GM12878 (cell line): ENCODE data around the gene BMERB1. TPM values are rescaled to one million over a fixed set of nuclear protein-coding genes. Genes with fewer than 3 reads are reported as not detected.

Experiments used
- ATF7 ChIP-seq: fragments of 450-650 bp; IDR thresholded peaks from 2 replicates; pipeline ENCODE4 v1.6.1; 2016; ENCODE audit warnings: low read depth, mild to moderate bottlenecking
- BMI1 ChIP-seq: fragments of 450-650 bp; IDR thresholded peaks from 2 replicates; pipeline ENCODE4 v1.6.1; 2016; ENCODE audit warnings: mild to moderate bottlenecking, moderate library complexity, borderline replicate concordance
- CEBPB ChIP-seq, 2 experiments: fragments of 150-350 bp in 1 of 2; IDR thresholded peaks; 2 replicates each; pipeline ENCODE4 v1.6.1; 2012 to 2014; ENCODE audit warnings: low read depth in 2 of 2, low read length in 2 of 2, borderline replicate concordance in 1 of 2, inconsistent platforms in 1 of 2
- CREM ChIP-seq: IDR thresholded peaks from 2 replicates; pipeline ENCODE4 v1.6.1; 2014; ENCODE audit warnings: antibody characterized with exemption, low read depth
- HCFC1 ChIP-seq: fragments of 150-350 bp; IDR thresholded peaks from 2 replicates; pipeline ENCODE4 v1.6.1; 2014; ENCODE audit warnings: low read length
- MTA3 ChIP-seq: IDR thresholded peaks from 2 replicates; pipeline ENCODE4 v1.6.1; 2012; ENCODE audit warnings: low read length, inconsistent platforms, borderline replicate concordance
- NFYA ChIP-seq: IDR thresholded peaks from 2 replicates; pipeline ENCODE4 v1.6.1; 2011; ENCODE audit warnings: low read depth, mild to moderate bottlenecking, low read length, improper control_type of control experiment, borderline replicate concordance
- RCOR1 ChIP-seq: conservative IDR thresholded peaks from 2 replicates; pipeline ENCODE4 v1.6.1; 2012; ENCODE audit warnings: low read depth, low read length, improper control_type of control experiment
- RUNX3 ChIP-seq: IDR thresholded peaks from 2 replicates; pipeline ENCODE4 v1.6.1; 2012; ENCODE audit warnings: low read length, inconsistent platforms
- SP1 ChIP-seq: IDR thresholded peaks from one replicate; pipeline ENCODE4 v1.6.1; 2011; ENCODE audit warnings: low read depth, low read length
- SREBF2 ChIP-seq: IDR thresholded peaks from 2 replicates; pipeline ENCODE4 v1.6.1; 2012; ENCODE audit warnings: mild to moderate bottlenecking, low read length
- ZBED1 ChIP-seq: IDR thresholded peaks from 2 replicates; pipeline ENCODE4 v1.6.1; 2016; ENCODE audit warnings: borderline replicate concordance
- polyA plus RNA-seq, 11 experiments: library from polyadenylated mRNA; depleted of rRNA in 4 of 11; unstranded in 6 of 11; stranded (reverse) in 5 of 11; fragments of >200 nt; fragmentation: Nextera tagmentation in 4 of 11; fragmentation: Illumina TruSeq in 1 of 11; extraction: Ambion mirVana in 4 of 11; extraction: Trizol in 1 of 11; gene quantifications; 1 replicate in 1 of 11; 2 replicates in 10 of 11; pipeline versions ENCODE4 v1.2.1 to v1.2.3, GENCODE V29; 2011 to 2016; ENCODE audit warnings: inconsistent platforms in 2 of 11, missing spikeins in 2 of 11, low read depth in 1 of 11
- total RNA-seq, 4 experiments: library from RNA; depleted of rRNA in 3 of 4; stranded (reverse); fragments of >200 nt in 3 of 4; fragmentation: Illumina TruSeq in 1 of 4; extraction: Trizol in 1 of 4; gene quantifications; 2 replicates each; pipeline versions ENCODE4 v1.2.1 to v1.2.3, GENCODE V29; 2013 to 2021
- TF ChIP-seq, protein P1 (sequence below): fragments of 150-350 bp; IDR thresholded peaks from 2 replicates; pipeline ENCODE4 v1.6.1; 2016; ENCODE audit warnings: low read depth, low read length
- TF ChIP-seq, protein P2 (sequence below): fragments of 450-650 bp; formaldehyde crosslinking; IDR thresholded peaks from 2 replicates; pipeline ENCODE4 v1.4.0; 2020; ENCODE audit warnings: mild to moderate bottlenecking, moderate library complexity

BMERB1 gene
- total and polyA plus RNA-seq, 10 of the 15 experiments (the other 5 are each of a cell fraction or from before 2014, with no cell fraction given), result 0.05 to 0.68 (median 0.34) TPM

DNA sequence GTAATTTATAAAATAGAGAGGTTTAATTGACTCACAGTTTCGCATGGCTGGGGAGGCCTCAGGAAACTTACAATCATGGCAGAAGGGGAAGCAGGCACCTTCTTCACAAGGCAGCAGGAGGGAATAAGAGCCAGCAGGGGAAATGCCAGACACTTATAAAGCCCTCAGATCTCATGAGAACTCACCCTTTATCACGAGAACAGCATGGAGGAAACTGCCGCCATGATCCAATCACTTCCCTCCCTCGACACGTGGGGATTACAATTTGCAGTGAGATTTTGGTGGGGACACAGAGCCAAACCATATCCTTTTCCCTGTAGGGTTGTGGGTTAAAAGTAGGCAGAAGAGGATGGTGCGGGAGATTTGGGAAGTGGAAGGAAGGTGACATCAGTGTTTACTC lies 101.4 kb downstream of the BMERB1 start (continued):
- TF ChIP-seq, protein P1, sequence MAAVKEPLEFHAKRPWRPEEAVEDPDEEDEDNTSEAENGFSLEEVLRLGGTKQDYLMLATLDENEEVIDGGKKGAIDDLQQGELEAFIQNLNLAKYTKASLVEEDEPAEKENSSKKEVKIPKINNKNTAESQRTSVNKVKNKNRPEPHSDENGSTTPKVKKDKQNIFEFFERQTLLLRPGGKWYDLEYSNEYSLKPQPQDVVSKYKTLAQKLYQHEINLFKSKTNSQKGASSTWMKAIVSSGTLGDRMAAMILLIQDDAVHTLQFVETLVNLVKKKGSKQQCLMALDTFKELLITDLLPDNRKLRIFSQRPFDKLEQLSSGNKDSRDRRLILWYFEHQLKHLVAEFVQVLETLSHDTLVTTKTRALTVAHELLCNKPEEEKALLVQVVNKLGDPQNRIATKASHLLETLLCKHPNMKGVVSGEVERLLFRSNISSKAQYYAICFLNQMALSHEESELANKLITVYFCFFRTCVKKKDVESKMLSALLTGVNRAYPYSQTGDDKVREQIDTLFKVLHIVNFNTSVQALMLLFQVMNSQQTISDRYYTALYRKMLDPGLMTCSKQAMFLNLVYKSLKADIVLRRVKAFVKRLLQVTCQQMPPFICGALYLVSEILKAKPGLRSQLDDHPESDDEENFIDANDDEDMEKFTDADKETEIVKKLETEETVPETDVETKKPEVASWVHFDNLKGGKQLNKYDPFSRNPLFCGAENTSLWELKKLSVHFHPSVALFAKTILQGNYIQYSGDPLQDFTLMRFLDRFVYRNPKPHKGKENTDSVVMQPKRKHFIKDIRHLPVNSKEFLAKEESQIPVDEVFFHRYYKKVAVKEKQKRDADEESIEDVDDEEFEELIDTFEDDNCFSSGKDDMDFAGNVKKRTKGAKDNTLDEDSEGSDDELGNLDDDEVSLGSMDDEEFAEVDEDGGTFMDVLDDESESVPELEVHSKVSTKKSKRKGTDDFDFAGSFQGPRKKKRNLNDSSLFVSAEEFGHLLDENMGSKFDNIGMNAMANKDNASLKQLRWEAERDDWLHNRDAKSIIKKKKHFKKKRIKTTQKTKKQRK, result no peak
- no peak for TF ChIP-seq ZBED1
- TF ChIP-seq CEBPB (IDR thresholded peaks at IDR 0.05; ENCODE audit: borderline replicate concordance in 1 of 2, low read depth in 2 of 2, low read length in 2 of 2), result no peak
- no peak for TF ChIP-seq SP1
- TF ChIP-seq MTA3, result no peak
- TF ChIP-seq, protein P2, sequence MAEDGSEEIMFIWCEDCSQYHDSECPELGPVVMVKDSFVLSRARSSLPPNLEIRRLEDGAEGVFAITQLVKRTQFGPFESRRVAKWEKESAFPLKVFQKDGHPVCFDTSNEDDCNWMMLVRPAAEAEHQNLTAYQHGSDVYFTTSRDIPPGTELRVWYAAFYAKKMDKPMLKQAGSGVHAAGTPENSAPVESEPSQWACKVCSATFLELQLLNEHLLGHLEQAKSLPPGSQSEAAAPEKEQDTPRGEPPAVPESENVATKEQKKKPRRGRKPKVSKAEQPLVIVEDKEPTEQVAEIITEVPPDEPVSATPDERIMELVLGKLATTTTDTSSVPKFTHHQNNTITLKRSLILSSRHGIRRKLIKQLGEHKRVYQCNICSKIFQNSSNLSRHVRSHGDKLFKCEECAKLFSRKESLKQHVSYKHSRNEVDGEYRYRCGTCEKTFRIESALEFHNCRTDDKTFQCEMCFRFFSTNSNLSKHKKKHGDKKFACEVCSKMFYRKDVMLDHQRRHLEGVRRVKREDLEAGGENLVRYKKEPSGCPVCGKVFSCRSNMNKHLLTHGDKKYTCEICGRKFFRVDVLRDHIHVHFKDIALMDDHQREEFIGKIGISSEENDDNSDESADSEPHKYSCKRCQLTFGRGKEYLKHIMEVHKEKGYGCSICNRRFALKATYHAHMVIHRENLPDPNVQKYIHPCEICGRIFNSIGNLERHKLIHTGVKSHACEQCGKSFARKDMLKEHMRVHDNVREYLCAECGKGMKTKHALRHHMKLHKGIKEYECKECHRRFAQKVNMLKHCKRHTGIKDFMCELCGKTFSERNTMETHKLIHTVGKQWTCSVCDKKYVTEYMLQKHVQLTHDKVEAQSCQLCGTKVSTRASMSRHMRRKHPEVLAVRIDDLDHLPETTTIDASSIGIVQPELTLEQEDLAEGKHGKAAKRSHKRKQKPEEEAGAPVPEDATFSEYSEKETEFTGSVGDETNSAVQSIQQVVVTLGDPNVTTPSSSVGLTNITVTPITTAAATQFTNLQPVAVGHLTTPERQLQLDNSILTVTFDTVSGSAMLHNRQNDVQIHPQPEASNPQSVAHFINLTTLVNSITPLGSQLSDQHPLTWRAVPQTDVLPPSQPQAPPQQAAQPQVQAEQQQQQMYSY (CRISPR knock-in tag), result no peak
- no peak for TF ChIP-seq RCOR1
- no peak for TF ChIP-seq BMI1
- TF ChIP-seq ATF7, result no peak
- TF ChIP-seq CREM, result no peak
- no peak for TF ChIP-seq HCFC1
- no peak for TF ChIP-seq SREBF2
- TF ChIP-seq RUNX3, result no peak
- no peak for TF ChIP-seq NFYA
